ENCODE data around the gene RXFP2.

GRCh38 chr13:31722673-31723072 lies 16.7 kb upstream of the RXFP2 start:
- TF ChIP-seq, protein P1, sequence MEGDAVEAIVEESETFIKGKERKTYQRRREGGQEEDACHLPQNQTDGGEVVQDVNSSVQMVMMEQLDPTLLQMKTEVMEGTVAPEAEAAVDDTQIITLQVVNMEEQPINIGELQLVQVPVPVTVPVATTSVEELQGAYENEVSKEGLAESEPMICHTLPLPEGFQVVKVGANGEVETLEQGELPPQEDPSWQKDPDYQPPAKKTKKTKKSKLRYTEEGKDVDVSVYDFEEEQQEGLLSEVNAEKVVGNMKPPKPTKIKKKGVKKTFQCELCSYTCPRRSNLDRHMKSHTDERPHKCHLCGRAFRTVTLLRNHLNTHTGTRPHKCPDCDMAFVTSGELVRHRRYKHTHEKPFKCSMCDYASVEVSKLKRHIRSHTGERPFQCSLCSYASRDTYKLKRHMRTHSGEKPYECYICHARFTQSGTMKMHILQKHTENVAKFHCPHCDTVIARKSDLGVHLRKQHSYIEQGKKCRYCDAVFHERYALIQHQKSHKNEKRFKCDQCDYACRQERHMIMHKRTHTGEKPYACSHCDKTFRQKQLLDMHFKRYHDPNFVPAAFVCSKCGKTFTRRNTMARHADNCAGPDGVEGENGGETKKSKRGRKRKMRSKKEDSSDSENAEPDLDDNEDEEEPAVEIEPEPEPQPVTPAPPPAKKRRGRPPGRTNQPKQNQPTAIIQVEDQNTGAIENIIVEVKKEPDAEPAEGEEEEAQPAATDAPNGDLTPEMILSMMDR (IDR thresholded peaks at IDR 0.05 in 8 of 11, conservative IDR thresholded peaks at IDR 0.05 in 3 of 11), result no peak
- TF ChIP-seq POLR2AphosphoS5 (IDR thresholded peaks at IDR 0.05) (no peak), POLR2A (IDR thresholded peaks at IDR 0.05) (no peak)

Measured in spleen (tissue), 7 donors.